ENCODE results near the gene PPP1R3G.

PPP1R3G gene

DNA sequence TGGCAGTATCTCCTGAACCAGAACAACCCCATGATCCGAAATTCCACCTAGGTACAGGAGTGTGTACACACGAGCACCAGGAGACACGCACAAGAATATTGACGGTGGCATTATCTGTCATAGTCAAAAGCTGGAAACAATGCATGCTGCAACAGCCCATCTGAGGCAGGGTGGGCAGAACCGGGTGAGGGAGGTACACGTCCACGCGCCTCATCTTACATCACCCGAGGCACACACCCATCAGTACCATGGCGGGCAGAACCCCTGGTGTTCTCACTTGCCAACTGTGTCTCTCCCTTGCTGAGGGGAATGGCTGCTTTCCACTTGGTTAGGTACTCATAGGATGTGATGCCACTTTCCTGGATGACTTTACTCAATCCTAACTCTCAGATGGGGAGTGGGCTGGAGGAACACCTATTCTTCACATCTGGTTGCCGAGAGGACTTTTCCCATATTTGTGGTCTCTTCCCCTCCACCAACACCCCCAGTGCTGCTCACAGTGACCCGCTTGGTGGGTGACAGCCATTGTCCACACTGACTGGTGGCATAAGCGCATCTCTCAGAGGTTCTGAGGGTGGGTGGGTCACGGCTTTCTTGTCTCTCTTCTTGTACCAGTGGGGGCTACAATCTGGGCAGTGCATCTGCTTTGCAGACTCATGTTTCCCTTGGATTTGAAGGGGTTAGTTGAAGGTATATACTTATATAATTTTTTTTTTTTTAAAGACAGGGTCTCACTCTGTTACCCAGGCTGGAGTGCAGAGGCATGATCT, 13.5 kb downstream of the PPP1R3G start:
- H3K4me3 Mint-ChIP-seq: no peak overlapping the region
- ATAC-seq (no peak), DNase-seq (ENCODE audit: low spot score in 2 of 2) (no peak)
- no peak overlapping the region for H3K27ac Mint-ChIP-seq
- no peaks in the 10 kb centered on the region for H3K4me1 Mint-ChIP-seq
- no peaks in the 10 kb centered on the region for H3K36me3 Mint-ChIP-seq
- no peaks in the 10 kb centered on the region for H3K9me3 Mint-ChIP-seq

DNA sequence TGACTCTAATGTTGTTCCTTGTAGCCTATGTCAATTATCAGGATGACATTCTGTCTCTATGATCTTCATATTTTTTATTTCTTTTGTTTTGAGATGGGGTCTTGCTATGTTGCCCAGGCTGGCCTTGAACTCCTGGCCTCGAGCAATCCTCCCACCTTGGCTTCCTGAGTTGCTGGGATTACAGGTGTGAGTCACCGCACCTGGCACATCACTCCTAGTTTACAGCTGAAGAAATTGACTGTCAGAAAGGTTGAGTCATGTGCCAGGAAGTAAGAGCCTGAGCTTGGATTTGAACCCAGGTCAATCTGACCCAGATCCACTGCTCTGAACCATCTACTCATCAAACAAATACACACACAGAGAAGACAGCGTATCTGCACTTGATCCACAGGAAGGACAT, 14.4 kb downstream of the PPP1R3G start:
- Mint-ChIP-seq H3K36me3 (no peaks in the 10 kb centered on the region), H3K9me3 (no peaks in the 10 kb centered on the region), H3K27ac (no peak overlapping the region), H3K4me1 (no peaks in the 10 kb centered on the region), H3K4me3 (no peak overlapping the region)
- no peak for ATAC-seq
- no peak for DNase-seq (ENCODE audit: low spot score in 2 of 2)

DNA sequence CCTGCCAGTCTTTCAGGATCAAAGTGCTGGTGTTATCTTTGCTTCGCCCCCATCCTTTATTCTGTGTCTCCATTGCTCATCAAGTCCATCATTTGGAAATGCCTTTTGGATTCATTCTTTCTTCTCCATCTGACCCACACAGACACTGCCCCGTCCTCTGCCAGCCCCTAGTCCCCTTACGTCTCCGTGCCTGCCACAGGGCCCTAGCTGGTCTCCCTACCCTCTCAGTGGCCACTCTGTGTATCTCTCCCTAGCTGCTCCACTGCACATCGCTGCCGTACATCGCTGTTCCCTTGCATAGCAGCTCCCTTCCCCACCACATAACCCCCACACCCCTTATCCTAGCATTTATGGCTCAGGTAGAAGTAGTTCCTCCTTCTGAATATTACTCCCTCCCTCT, 15.7 kb downstream of the PPP1R3G start:
- Mint-ChIP-seq H3K27ac (no peak overlapping the region), H3K36me3 (no peaks in the 10 kb centered on the region), H3K4me1 (no peaks in the 10 kb centered on the region), H3K4me3 (no peak overlapping the region), H3K9me3 (no peaks in the 10 kb centered on the region)
- ATAC-seq: no peak
- DNase-seq (ENCODE audit: low spot score in 2 of 2): no peak

DNA sequence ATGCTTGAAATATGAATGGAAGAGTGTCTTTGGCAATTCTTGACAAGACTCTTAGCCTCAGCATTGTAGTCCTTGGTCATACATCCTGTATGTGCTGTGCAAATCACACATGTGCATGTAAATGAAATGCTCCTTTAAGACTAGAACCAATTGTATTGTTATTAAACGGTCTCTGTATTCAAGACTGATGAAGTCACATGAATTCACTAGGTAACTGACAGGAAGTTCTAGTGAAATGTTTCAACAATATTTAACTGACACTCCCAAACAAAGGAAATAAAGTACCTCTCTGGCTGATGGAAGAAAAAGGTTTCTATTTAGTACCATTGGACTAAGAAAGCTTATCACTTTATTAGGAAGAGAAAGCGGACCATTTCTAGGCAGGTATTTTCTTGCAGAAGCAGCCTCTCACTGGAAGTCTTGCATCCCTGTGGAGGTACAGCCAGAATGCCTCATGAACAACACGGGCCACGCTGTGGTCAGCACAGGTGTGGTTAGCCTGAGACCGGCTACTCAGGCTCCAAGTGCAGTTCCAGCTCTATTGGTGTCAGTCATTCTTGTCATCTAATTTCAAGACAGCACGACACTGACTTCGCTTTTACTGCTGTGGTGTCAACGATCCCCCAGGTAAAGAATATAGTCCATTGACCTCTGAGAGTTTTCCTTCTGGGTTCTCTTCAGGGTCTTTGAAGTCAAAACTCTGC, 17.3 kb downstream of the PPP1R3G start:
- Mint-ChIP-seq H3K4me1 (no peaks in the 10 kb centered on the region), H3K36me3 (no peaks in the 10 kb centered on the region), H3K4me3 (no peak overlapping the region), H3K27ac (no peak overlapping the region), H3K9me3 (no peaks in the 10 kb centered on the region)
- no peak for DNase-seq (ENCODE audit: low spot score in 2 of 2)
- no peak for ATAC-seq

DNA sequence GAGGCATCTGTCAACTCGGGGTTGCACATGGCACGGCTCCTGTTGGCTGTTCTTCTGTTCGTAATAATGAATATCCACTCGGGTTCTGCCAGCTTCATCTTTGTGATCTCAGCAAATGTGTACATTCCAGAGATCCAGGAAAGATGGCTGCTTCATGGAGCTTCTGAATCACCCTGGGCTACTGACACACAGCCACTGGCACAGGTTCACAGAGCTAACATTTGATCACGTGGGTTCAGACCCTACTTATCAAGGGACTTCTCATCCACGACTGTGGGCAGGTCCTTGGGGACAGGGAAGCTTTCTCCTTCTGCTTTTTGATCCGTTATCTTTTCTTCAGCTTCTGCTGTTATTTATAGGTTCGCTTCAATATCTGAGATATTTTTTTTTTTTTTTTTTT, 18.1 kb downstream of the PPP1R3G start:
- ATAC-seq (no peak), DNase-seq (ENCODE audit: low spot score in 2 of 2) (no peak)
- no peak overlapping the region for H3K4me3 Mint-ChIP-seq
- H3K4me1 Mint-ChIP-seq: no peaks in the 10 kb centered on the region
- no peaks in the 10 kb centered on the region for H3K36me3 Mint-ChIP-seq
- H3K27ac Mint-ChIP-seq: no peak overlapping the region
- H3K9me3 Mint-ChIP-seq: no peaks in the 10 kb centered on the region

DNA sequence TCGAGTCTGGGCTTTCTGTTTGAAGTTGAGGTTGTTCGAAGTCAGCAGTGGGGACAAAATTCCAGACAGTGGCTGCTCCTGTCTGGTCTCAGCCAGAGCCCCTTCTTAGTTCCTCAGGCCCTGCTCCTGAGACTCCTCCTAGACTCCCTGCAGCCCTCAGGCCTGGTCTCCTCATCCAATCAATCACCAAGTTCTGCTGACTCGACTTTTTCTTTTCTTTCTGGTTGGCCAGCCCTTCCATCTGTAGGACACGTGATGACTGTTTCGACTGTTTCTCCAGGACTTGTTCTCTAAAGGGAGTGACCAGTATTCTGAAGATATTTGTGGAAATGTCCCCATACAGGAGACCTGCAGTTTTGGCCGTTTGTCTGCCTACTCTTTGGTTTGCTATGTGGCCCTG, 19.5 kb downstream of the PPP1R3G start:
- Mint-ChIP-seq H3K4me1 (no peaks in the 10 kb centered on the region), H3K27ac (no peak overlapping the region), H3K36me3 (no peaks in the 10 kb centered on the region), H3K9me3 (no peaks in the 10 kb centered on the region), H3K4me3 (no peak overlapping the region)
- no peak for DNase-seq (ENCODE audit: low spot score in 2 of 2)
- ATAC-seq: no peak

DNA sequence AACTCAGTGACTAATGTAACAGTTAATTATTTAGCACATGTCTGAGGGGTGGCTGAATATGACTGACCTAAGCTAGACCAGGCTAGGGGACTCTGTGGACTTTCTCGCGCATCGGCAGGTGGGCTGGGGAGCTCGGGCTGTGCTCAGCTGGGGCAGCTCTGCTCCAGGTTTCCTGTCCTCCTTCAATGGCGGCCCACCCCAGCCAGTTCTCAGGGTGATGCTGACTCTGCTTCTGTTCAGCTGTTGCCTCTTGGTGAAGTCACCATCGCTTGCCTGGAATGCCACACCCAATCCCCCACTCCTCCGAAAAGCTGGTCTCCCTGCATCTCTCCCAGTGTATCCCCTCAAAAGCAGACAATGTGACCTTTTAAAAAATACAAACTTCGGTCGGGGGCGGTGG, 20.0 kb downstream of the PPP1R3G start:
- Mint-ChIP-seq H3K36me3 (no peaks in the 10 kb centered on the region), H3K4me3 (no peak overlapping the region), H3K4me1 (no peaks in the 10 kb centered on the region), H3K27ac (no peak overlapping the region), H3K9me3 (no peaks in the 10 kb centered on the region)
- ATAC-seq (no peak), DNase-seq (ENCODE audit: low spot score in 2 of 2) (no peak)

DNA sequence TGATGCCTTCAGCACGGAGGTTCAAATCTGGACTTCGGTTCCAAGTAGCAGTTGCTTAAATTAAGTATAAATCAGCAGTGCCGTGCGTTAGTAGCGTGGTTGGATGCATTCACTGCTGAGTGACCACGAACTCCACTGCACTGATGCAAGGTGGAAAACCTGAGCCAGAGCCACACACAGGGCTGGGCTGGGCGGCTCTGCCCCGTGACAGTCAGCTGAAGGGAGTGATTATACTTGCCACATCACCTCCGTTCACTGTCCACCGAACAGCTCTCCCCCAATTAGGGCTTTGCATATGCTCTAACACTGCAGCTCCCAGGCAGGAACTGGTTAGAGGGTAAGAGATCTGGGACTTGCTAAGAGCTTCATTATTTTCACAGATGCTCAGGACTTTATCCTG, 22.2 kb downstream of the PPP1R3G start:
- Mint-ChIP-seq H3K4me3 (no peak overlapping the region), H3K9me3 (no peaks in the 10 kb centered on the region), H3K36me3 (no peaks in the 10 kb centered on the region), H3K27ac (no peak overlapping the region), H3K4me1 (no peaks in the 10 kb centered on the region)
- ATAC-seq (no peak), DNase-seq (ENCODE audit: low spot score in 2 of 2) (no peak)

DNA sequence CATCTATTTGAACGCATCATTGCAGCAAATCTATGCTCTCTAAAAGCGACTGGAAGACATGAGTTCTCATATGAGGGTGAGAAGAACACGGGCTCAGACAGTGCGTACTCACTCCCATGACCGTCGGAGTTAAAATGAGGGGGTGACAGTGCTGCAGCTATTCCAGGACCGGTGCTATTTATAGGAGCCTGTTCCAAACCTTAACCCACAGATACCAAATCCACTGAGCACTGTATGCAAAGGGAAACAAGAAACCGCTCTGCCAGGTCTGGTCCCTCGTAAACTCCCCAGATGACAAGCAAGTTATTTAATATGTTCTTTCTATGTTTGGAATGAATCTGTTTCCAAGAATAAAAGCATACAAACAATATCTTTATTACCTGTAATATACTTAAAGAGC, 22.9 kb downstream of the PPP1R3G start:
- Mint-ChIP-seq H3K4me1 (peaks cover 6% of the 10 kb centered on the region), H3K4me3 (no peak overlapping the region), H3K36me3 (no peaks in the 10 kb centered on the region), H3K27ac (no peak overlapping the region), H3K9me3 (no peaks in the 10 kb centered on the region)
- ATAC-seq (no peak), DNase-seq (ENCODE audit: low spot score in 2 of 2) (no peak)

DNA sequence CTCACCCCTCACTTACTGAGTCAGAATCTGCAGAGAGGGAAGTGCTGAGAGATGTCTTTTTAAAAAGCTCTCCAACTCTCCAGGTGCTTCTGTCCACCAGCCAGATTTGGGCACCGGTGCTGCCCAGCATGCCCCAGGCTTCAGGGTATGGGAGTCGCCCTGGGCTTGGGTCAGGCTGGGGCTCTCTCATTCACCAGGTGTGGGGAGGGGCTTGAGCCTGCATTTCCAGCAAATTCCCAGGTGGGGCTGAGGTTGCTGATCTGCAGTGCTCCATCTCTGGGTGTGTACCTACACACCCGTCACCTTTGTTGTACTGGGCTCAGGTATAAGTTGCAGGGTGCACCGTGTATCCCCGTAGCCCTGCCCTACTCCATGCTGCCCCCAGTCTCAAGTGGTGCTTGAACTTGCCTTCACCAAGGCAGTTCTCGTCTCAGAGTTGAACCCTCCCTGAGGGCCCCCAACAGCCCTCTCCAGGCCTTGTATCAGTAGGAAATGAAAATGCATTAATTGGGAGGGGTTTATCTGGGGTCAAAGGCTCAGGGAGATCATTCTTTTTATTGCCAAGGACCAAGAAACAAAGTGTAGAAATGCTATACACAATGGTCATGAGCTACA, 23.5 kb downstream of the PPP1R3G start:
- no peaks in the 10 kb centered on the region for H3K9me3 Mint-ChIP-seq
- H3K4me3 Mint-ChIP-seq: no peak overlapping the region
- DNase-seq (ENCODE audit: low spot score in 2 of 2) (no peak), ATAC-seq (no peak)
- H3K4me1 Mint-ChIP-seq: peaks cover 6% of the 10 kb centered on the region
- no peaks in the 10 kb centered on the region for H3K36me3 Mint-ChIP-seq
- H3K27ac Mint-ChIP-seq: no peak overlapping the region

DNA sequence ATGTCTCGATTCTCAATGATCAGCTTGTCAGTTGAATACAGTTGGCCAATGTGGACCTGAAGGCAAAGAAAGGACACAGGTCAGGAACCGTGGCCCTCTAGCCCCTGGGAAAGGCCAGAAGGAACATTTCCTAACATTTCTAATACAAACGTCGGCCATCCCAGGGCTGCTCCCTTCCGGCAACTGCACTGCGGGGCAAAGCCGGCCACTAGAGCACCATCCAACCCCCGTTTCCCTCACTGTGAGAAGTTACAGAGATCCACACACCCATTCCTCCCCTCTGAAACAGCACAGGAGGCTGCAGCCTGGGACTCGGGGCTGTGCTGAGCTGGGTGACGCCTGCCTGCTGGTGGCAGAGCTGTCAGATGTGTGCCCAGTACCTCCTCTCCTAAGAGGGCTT, 24.3 kb downstream of the PPP1R3G start:
- no peak overlapping the region for H3K4me3 Mint-ChIP-seq
- no peaks in the 10 kb centered on the region for H3K36me3 Mint-ChIP-seq
- DNase-seq (ENCODE audit: low spot score in 2 of 2) (no peak), ATAC-seq (no peak)
- H3K27ac Mint-ChIP-seq: no peak overlapping the region
- peaks cover 6% of the 10 kb centered on the region for H3K4me1 Mint-ChIP-seq
- H3K9me3 Mint-ChIP-seq: no peaks in the 10 kb centered on the region

DNA sequence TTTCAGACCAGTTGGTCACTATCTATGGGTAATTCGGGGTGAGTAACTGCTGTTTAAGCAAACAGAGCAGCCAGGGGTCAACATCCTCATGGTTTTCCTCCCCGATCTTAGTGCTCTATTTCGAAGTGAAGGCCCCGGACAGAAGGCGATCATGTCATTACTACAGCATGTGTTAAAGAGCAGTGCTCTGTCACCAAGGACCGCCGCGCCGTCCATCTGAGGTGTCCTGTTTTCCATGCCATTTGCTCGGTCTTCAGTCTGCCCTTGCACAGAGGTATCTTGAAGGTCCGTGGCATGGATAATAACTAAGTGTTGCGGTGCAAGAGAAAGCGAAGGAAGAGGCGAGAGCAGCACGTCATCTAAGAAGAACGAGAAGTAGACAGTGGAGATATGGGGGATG, 25.1 kb downstream of the PPP1R3G start:
- no peak overlapping the region for H3K27ac Mint-ChIP-seq

DNA sequence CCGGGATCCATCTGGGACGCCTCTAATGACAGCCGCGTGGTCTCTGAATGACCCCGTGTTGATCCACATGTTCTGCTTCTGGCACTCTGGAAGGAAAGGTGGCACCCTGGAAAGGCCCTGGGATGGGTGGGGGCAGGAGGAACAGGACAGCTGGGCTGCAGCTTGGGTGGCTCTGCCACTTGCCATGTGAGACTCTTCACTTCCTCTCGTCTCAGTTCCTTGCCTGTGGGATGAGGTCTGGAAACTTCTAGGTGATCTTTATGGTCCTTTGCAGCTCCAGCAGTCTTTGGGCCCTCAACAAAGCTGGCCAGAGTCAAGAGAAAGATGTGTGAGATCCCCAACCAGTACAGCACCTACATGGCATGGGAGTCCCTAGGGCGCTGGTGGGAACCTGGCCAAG, 26.5 kb downstream of the PPP1R3G start:
- no peak for DNase-seq (ENCODE audit: low spot score in 2 of 2)
- no peaks in the 10 kb centered on the region for H3K36me3 Mint-ChIP-seq
- H3K4me3 Mint-ChIP-seq: no peak overlapping the region
- no peak overlapping the region for H3K27ac Mint-ChIP-seq
- no peak for ATAC-seq
- H3K9me3 Mint-ChIP-seq: no peaks in the 10 kb centered on the region
- peaks cover 6% of the 10 kb centered on the region for H3K4me1 Mint-ChIP-seq

More for the DNA sequence above, 25.1 kb downstream of the PPP1R3G start:
- H3K9me3 Mint-ChIP-seq: no peaks in the 10 kb centered on the region
- ATAC-seq: no peak
- H3K36me3 Mint-ChIP-seq: no peaks in the 10 kb centered on the region
- DNase-seq (ENCODE audit: low spot score in 2 of 2): no peak
- H3K4me3 Mint-ChIP-seq: no peak overlapping the region
- H3K4me1 Mint-ChIP-seq: peaks cover 6% of the 10 kb centered on the region

DNA sequence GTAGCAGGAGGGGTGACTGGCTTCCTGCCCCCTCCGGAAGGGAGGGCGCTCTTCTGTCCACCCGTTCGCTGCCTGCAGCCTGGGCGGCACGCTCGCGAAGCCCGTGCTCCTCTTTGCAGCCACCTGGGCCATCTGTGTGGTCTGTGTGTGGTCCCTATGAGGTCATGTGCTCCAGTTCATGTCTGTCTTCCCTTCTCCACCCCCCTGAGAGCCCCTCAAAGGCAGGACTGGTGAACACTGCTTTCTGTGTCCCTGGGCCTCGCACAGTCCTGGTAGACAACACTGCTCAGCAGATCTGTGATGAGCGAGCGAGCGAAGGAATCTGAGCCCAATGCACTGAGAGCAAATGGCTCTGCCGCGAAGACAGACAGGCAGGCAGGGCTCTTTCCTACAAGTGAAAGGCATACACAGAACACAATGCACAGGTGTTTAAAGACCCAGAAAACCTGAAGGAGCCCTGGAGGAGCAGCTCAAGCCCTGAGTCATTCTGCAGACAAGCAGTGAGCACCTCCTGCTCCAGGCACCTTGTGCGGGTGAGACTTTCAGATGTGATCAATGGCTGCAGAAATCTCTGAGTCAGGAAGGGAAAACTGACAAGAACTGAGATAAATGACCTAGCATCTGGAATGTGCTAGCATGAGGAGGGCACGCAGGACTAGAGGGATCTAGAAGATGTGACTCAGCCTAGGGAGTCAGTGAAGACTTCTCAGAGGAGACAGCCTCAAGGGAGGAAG, 27.1 kb downstream of the PPP1R3G start:
- DNase-seq (ENCODE audit: low spot score in 2 of 2) (no peak), ATAC-seq (no peak)
- H3K4me3 Mint-ChIP-seq: no peak overlapping the region
- H3K27ac Mint-ChIP-seq: peak overlapping the region; percentile 7
- no peaks in the 10 kb centered on the region for H3K9me3 Mint-ChIP-seq
- peaks cover 6% of the 10 kb centered on the region for H3K4me1 Mint-ChIP-seq
- H3K36me3 Mint-ChIP-seq: no peaks in the 10 kb centered on the region

DNA sequence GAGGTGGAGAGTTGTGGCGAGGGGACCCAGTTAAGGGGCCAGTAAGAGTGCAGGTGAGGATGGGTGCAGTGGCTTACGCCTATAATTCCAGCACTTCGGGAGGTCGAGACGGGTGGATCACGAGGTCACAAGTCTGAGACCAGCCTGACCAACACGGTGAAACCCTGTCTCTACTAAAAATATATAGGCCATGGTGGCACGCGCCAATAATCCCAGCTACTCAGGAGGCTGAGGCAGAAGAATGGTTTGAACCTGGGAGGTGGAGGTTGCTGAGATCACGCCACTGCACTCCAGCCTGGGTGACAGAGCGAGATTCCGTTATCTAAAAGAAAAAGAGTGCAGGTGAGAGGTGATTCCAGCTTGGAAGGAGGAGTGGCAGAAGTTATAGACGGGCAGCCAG, 28.0 kb downstream of the PPP1R3G start:
- H3K27ac Mint-ChIP-seq: peak overlapping the region; percentile 7
- peaks cover 6% of the 10 kb centered on the region for H3K4me1 Mint-ChIP-seq
- ATAC-seq (no peak), DNase-seq (ENCODE audit: low spot score in 2 of 2) (no peak)
- no peaks in the 10 kb centered on the region for H3K36me3 Mint-ChIP-seq
- H3K4me3 Mint-ChIP-seq: no peak overlapping the region
- H3K9me3 Mint-ChIP-seq: no peaks in the 10 kb centered on the region
